DND-41 (cell line): ENCODE data around the gene MMRN2.
"Not testable (repeated sequence)": the region's sequence is repeated elsewhere in the genome, so short reads cannot be mapped to it uniquely, and the experiment has no call there.

Experiments
- ATAC-seq: fragments of 200-7000 bp; cut with Tn5 transposase; 3 replicates; pipeline ENCODE4 v1.9.1; 2021; ENCODE audit warnings: low read depth; ENCODE audit not compliant: insufficient read depth
- DNase-seq: peaks from one replicate; pipeline ENCODE4 v3.0.0-alpha.2; 2020
- H2AFZ ChIP-seq: 2 replicates; pipeline ENCODE4 v1.6.0; 2012; ENCODE audit warnings: low read depth, low read length
- H3K27ac ChIP-seq: 2 replicates; pipeline ENCODE4 v1.5.1; 2012; ENCODE audit warnings: low read length, inconsistent platforms
- H3K27me3 ChIP-seq: fragments of 200-600 bp; sonication (generic); 2 replicates; pipeline ENCODE4 v1.6.0; 2012; ENCODE audit warnings: low read length, mild to moderate bottlenecking, inconsistent platforms; ENCODE audit not compliant: insufficient read depth, poor library complexity
- H3K36me3 ChIP-seq: 2 replicates; pipeline ENCODE4 v1.5.1; 2012; ENCODE audit warnings: low read length, inconsistent platforms; ENCODE audit not compliant: insufficient read depth
- H3K4me1 ChIP-seq: 2 replicates; pipeline ENCODE4 v1.5.1; 2012; ENCODE audit warnings: mild to moderate bottlenecking, low read length; ENCODE audit not compliant: insufficient read depth
- H3K4me2 ChIP-seq: 2 replicates; pipeline ENCODE4 v1.6.0; 2012; ENCODE audit warnings: mild to moderate bottlenecking, moderate library complexity, low read length, inconsistent platforms; ENCODE audit not compliant: insufficient read depth
- H3K4me3 ChIP-seq, 2 experiments: fragments of 200-600 bp in 1 of 2; shearing (Covaris generic) in 1 of 2; 2 replicates each; pipeline ENCODE4 v1.5.1; 2012 to 2016; ENCODE audit warnings: inconsistent platforms in 2 of 2, low read length in 2 of 2, mild to moderate bottlenecking in 2 of 2, low read depth in 1 of 2, moderate library complexity in 1 of 2
- H3K79me2 ChIP-seq: 2 replicates; pipeline ENCODE4 v1.6.0; 2012; ENCODE audit warnings: low read length, inconsistent platforms; ENCODE audit not compliant: insufficient read depth
- H3K9ac ChIP-seq: 2 replicates; pipeline ENCODE4 v1.6.0; 2012; ENCODE audit warnings: low read depth, mild to moderate bottlenecking, inconsistent platforms, low read length, moderate library complexity
- H3K9me3 ChIP-seq: 2 replicates; pipeline ENCODE4 v1.5.1; 2012; ENCODE audit warnings: low read length, moderate library complexity, mild to moderate bottlenecking, inconsistent platforms; ENCODE audit not compliant: insufficient read depth, severe bottlenecking
- H4K20me1 ChIP-seq: 2 replicates; pipeline ENCODE4 v1.6.0; 2012; ENCODE audit warnings: low read length; ENCODE audit not compliant: insufficient read depth
- EZH2 ChIP-seq: IDR thresholded peaks from 3 replicates; pipeline ENCODE4 v1.6.1; 2012; ENCODE audit warnings: borderline replicate concordance, low read depth, mild to moderate bottlenecking, moderate library complexity, low read length, inconsistent platforms; ENCODE audit not compliant: severe bottlenecking
- TF ChIP-seq, protein P1 (sequence below): IDR thresholded peaks from 2 replicates; pipeline ENCODE4 v1.5.1; 2012; ENCODE audit warnings: borderline replicate concordance, low read length, moderate library complexity, mild to moderate bottlenecking; ENCODE audit not compliant: poor library complexity, severe bottlenecking; ENCODE audit errors: extremely low read depth

MMRN2 gene

DNA sequence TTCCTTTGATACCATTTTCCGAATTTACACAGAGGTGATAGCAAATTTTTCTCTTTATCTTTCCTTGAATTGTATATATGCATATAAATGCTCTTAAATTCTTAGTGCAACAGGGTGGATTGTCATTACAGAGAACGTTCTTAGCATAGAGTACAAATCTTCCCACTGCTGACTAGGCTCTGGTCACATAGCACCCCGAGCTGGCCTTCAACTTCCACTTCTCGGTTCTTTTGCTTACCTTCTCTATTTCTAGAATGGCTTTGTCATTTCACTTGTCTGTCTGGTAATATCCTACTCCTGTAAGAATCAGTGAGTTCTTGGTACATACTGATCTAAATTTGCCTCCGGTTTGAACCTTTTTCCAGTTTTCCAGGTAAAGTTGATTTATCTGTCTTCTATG is 24.3 kb upstream of the MMRN2 start:
- H3K4me3 ChIP-seq, result no peak overlapping the region
- no peak for ATAC-seq
- H2AFZ ChIP-seq, result no peak overlapping the region
- no peak overlapping the region for H3K27ac ChIP-seq
- DNase-seq, result no peak
- TF ChIP-seq, protein P1, sequence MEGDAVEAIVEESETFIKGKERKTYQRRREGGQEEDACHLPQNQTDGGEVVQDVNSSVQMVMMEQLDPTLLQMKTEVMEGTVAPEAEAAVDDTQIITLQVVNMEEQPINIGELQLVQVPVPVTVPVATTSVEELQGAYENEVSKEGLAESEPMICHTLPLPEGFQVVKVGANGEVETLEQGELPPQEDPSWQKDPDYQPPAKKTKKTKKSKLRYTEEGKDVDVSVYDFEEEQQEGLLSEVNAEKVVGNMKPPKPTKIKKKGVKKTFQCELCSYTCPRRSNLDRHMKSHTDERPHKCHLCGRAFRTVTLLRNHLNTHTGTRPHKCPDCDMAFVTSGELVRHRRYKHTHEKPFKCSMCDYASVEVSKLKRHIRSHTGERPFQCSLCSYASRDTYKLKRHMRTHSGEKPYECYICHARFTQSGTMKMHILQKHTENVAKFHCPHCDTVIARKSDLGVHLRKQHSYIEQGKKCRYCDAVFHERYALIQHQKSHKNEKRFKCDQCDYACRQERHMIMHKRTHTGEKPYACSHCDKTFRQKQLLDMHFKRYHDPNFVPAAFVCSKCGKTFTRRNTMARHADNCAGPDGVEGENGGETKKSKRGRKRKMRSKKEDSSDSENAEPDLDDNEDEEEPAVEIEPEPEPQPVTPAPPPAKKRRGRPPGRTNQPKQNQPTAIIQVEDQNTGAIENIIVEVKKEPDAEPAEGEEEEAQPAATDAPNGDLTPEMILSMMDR, result no peak
- TF ChIP-seq EZH2, result no peak
- H3K4me1 ChIP-seq, result no peaks in the 10 kb centered on the region
- H3K36me3 ChIP-seq, result no peaks in the 10 kb centered on the region
- peaks cover 5% of the 10 kb centered on the region for H3K27me3 ChIP-seq
- no peak overlapping the region for H3K4me2 ChIP-seq
- no peaks in the 10 kb centered on the region for H3K79me2 ChIP-seq
- H4K20me1 ChIP-seq, result no peaks in the 10 kb centered on the region
- no peak overlapping the region for H3K9ac ChIP-seq
- H3K9me3 ChIP-seq, result no peaks in the 10 kb centered on the region

GRCh38 chr10:86981020-86981419 is 23.6 kb upstream of the MMRN2 start:
- not testable (repeated sequence) for H3K9me3 ChIP-seq, H4K20me1 ChIP-seq, H3K36me3 ChIP-seq, H3K4me2 ChIP-seq, H3K27me3 ChIP-seq, H3K4me3 ChIP-seq, H2AFZ ChIP-seq, DNase-seq, H3K79me2 ChIP-seq, H3K27ac ChIP-seq, H3K9ac ChIP-seq, H3K4me1 ChIP-seq, ATAC-seq

- H3K36me3 ChIP-seq, result no peaks in the 10 kb centered on the region
- no peak for TF ChIP-seq EZH2
- TF ChIP-seq, protein P1, result no peak
- peaks cover 5% of the 10 kb centered on the region for H3K27me3 ChIP-seq
- DNase-seq (no peak), ATAC-seq (no peak)
- H4K20me1 ChIP-seq, result no peaks in the 10 kb centered on the region
- H3K9ac ChIP-seq, result no peak overlapping the region
- H3K4me1 ChIP-seq, result no peaks in the 10 kb centered on the region
- H2AFZ ChIP-seq, result no peak overlapping the region
- H3K27ac ChIP-seq, result no peak overlapping the region
- H3K4me2 ChIP-seq, result no peak overlapping the region
- H3K9me3 ChIP-seq, result no peaks in the 10 kb centered on the region
- H3K4me3 ChIP-seq, result no peak overlapping the region
- H3K79me2 ChIP-seq, result no peaks in the 10 kb centered on the region
These were observed 22.6 kb upstream of the MMRN2 start for GRCh38 chr10:86979977-86980448.

DNA sequence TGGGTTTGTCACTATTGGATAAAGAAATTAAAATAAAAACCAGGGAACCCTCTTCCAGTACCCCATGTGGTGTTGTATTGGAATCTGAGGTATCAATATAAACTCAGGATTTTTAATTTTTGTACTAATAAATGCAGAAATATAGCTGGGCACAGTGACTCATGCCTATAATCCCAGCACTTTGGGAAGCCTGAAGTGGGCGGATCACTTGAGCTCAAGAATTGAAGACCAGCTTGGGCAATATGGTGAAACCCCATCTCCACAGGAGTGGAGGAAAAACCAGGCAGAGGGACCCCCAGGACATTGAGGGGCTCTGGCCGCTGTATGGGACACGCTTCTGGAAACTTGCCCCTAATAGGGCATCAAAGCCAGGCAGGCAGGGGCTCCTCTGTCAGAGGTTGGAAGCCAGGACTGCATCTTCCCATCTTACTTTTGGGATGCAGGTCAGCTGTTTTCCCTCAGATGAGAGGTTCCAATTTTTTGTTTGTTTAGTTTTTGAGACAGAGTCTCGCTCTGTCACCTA is 21.9 kb upstream of the MMRN2 start:
- H2AFZ ChIP-seq, result no peak overlapping the region
- no peak overlapping the region for H3K27ac ChIP-seq
- H3K79me2 ChIP-seq, result no peaks in the 10 kb centered on the region
- no peaks in the 10 kb centered on the region for H4K20me1 ChIP-seq
- H3K9me3 ChIP-seq, result no peaks in the 10 kb centered on the region
- H3K27me3 ChIP-seq, result peaks cover 5% of the 10 kb centered on the region
- no peak for TF ChIP-seq EZH2
- TF ChIP-seq, protein P1, result no peak
- H3K4me1 ChIP-seq, result no peaks in the 10 kb centered on the region
- no peaks in the 10 kb centered on the region for H3K36me3 ChIP-seq
- DNase-seq (no peak), ATAC-seq (no peak)
- H3K4me2 ChIP-seq, result no peak overlapping the region
- H3K4me3 ChIP-seq, result no peak overlapping the region
- H3K9ac ChIP-seq, result no peak overlapping the region

- H4K20me1 ChIP-seq, H3K79me2 ChIP-seq, ATAC-seq, H3K9ac ChIP-seq, H3K4me3 ChIP-seq, H3K4me2 ChIP-seq, H3K4me1 ChIP-seq, H3K9me3 ChIP-seq, DNase-seq, H3K36me3 ChIP-seq, H3K27me3 ChIP-seq, H3K27ac ChIP-seq, H2AFZ ChIP-seq: not testable (repeated sequence)
These were observed 21.0 kb upstream of the MMRN2 start for GRCh38 chr10:86978457-86978856.
